Ovary (tissue), 9 donors: ENCODE data around the gene COL6A2. TPM values are rescaled to one million over a fixed set of nuclear protein-coding genes. Genes with fewer than 3 reads are reported as not detected.

Experiments used
- DNase-seq, 5 donors: peaks; one replicate each; pipeline ENCODE4 v3.0.0-alpha.2; 2019 to 2020
- H3K27ac ChIP-seq, 2 donors: fragments of 200-600 bp; one replicate each; pipeline versions ENCODE4 v1.5.1 to v1.8.0; 2019 to 2022
- H3K27me3 ChIP-seq: fragments of 200-600 bp; one replicate; pipeline ENCODE4 v1.8.0; 2022
- H3K36me3 ChIP-seq: fragments of 200-600 bp; sonication (generic); one replicate; pipeline ENCODE4 v1.5.1; 2019
- H3K4me1 ChIP-seq: one replicate; pipeline ENCODE4 v1.8.1; 2013; ENCODE audit warnings: mild to moderate bottlenecking, moderate library complexity; ENCODE audit not compliant: insufficient read depth
- H3K4me3 ChIP-seq: fragments of 200-600 bp; sonication (generic); one replicate; pipeline ENCODE4 v1.5.1; 2017
- H3K9me3 ChIP-seq, 2 donors: fragments of 200-600 bp in 1 of 2; sonication (generic) in 1 of 2; one replicate each; pipeline versions ENCODE4 v1.5.1 to v1.8.1; 2013 to 2019; ENCODE audit warnings: mild to moderate bottlenecking in 1 of 2, moderate library complexity in 1 of 2
- EP300 ChIP-seq: sonication (generic); formaldehyde crosslinking; IDR thresholded peaks from one replicate; pipeline ENCODE4 v1.6.1; 2017; ENCODE audit warnings: antibody characterized with exemption
- POLR2A ChIP-seq: fragments of 450-650 bp; IDR thresholded peaks from one replicate; pipeline ENCODE4 v1.6.1; 2017; ENCODE audit warnings: antibody characterized with exemption, mild to moderate bottlenecking, moderate library complexity
- WGBS, 3 donors: extraction: QIAGEN DNeasy Blood & Tissue Kit in 1 of 3; methylation state at CpG; one replicate each; pipeline versions ENCODE4 v1.1.5 to v1.1.7; 2013 to 2017; 5-methylcytosine and 5-hydroxymethylcytosine counted together
- intact Hi-C, 4 donors: fragments of 100-400 bp; cut with DNase I; formaldehyde crosslinking; loops; one replicate each; pipeline versions ENCODE4 v1.11.0 to v1.15.1; 2022 to 2023
- polyA plus RNA-seq, 2 donors: library from polyadenylated mRNA; stranded (reverse); fragments of 200-250 nt in 1 of 2; fragments of 350-450 nt in 1 of 2; fragmentation: Illumina TruSeq in 1 of 2; extraction: RNeasy Lipid Tissue Mini Kit (QIAGEN cat#74804) in 1 of 2; gene quantifications; one replicate each; pipeline ENCODE4 v1.2.3, GENCODE V29; 2013 to 2014
- total RNA-seq, 7 donors: library from RNA; depleted of rRNA in 2 of 7; stranded (reverse); fragments of >200 nt in 2 of 7; fragmentation: NEBNext Ultra II Directional in 3 of 7; extraction: Animal tissue kit (Norgen Biotek cat#: 25700) in 3 of 7; gene quantifications; one replicate each; pipeline versions ENCODE4 v1.1.0 to v1.2.4, GENCODE V29; 2016 to 2023
- TF ChIP-seq, protein P1 (sequence below), 3 donors: fragments of 450-650 bp in 2 of 3; fragments of 200-600 bp in 1 of 3; IDR thresholded peaks; one replicate each; pipeline versions ENCODE4 v1.5.1 to v1.8.0; 2016 to 2022; ENCODE audit warnings: antibody characterized with exemption in 3 of 3, mild to moderate bottlenecking in 1 of 3
- donor health status: DM: no; HTN: no; CAD: no; lungs with moderate emphysema.
- donor health status: DM: no; HTN: no; CAD: no.
- donor health status: Bipolar disorder and iron deficiency.
- donor health status: DM: yes; HTN: yes; CAD: no.
- donor health status: DM: no; HTN: no; CAD: no.
- donor health status: DM: yes; HTN: yes; CAD: no.

Gene COL6A2
- total and polyA plus RNA-seq, 9 donors, result 50.9 to 1,092 (median 818) TPM

DNA sequence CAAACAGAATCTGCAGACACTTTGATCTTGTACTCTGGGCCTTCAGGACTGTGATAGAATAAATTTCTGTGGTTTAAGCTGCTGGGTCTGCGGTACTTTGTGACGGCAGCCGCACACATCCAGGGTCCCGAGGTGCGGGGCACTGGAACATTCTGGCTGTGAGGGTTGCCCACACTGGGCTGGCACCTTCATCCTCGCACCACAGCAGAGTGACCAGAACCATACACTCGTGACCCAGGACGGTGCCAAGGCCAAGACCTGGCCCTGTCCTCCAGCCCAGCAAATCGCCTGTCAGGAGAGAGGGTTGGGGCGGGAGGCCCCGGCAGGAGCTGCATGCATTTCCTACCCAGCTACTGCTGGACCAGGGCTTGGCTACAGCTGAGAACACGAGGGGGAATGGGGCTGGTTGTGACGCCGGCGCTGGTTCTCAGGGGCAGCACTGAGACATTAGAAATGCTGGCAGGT, 60.1 kb downstream of the COL6A2 start:
- WGBS, 3 donors, result 89 to 90% (median 90%) methylated on average over 15 of the region's 15 CpGs
- no peak overlapping the region for H3K27ac ChIP-seq
- intact Hi-C loops, result loop anchor here in 1 of 4 donors (10.0 kb wide), 1 partner anchor 67 kb away; the partner anchor contains the start of gene LSS
- DNase-seq, result peak in 2 of 5 donors; percentile 7 to 26
- no peaks in the 10 kb centered on the region for H3K27me3 ChIP-seq
- H3K9me3 ChIP-seq, result no peaks in the 10 kb centered on the region
- peaks cover 5% of the 10 kb centered on the region for H3K4me1 ChIP-seq
- TF ChIP-seq EP300, result no peak
- no peak for TF ChIP-seq POLR2A
- no peaks in the 10 kb centered on the region for H3K36me3 ChIP-seq
- H3K4me3 ChIP-seq, result no peak overlapping the region

DNA sequence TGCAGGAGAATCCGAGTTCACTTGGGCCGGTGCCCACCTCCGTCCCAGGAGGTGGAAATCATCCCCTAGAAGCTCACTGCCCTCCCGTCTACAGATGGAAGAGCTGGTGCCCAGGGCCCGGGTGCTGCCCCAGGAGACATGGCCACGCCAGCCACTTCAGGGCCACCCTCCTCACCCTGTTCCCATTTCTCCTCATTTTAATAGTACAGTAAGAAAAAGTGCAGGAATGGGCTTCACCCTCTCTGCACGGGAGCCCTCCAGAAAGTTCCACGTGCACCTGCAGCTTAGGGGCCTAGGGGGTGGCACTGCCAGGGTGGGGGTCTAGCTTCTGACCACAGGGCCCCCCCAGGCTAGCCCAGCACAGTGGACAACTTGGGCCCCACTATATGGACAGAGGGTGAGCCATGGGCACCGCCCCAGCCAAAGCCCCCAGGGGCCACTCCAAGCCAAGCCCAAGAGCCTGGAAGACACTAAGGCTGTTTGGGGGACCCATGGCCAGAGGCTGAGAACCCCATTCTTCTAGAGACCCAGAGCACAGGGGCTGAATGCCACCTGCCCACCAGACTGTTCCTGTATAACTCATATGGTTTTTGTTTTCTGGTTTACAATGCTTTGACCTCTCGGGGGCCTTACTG, 60.9 kb downstream of the COL6A2 start:
- Histone ChIP-seq H3K27me3 (no peaks in the 10 kb centered on the region), H3K4me3 (no peak overlapping the region), H3K27ac (no peak overlapping the region), H3K4me1 (no peaks in the 10 kb centered on the region), H3K9me3 (no peaks in the 10 kb centered on the region), H3K36me3 (no peaks in the 10 kb centered on the region)
- intact Hi-C loops, result loop anchor here in 1 of 4 donors (10.0 kb wide), 1 partner anchor 66 kb away; the partner anchor contains the start of gene LSS
- DNase-seq, result peak in 3 of 5 donors; percentile 12 to 28 (median 13)
- TF ChIP-seq, protein P1, sequence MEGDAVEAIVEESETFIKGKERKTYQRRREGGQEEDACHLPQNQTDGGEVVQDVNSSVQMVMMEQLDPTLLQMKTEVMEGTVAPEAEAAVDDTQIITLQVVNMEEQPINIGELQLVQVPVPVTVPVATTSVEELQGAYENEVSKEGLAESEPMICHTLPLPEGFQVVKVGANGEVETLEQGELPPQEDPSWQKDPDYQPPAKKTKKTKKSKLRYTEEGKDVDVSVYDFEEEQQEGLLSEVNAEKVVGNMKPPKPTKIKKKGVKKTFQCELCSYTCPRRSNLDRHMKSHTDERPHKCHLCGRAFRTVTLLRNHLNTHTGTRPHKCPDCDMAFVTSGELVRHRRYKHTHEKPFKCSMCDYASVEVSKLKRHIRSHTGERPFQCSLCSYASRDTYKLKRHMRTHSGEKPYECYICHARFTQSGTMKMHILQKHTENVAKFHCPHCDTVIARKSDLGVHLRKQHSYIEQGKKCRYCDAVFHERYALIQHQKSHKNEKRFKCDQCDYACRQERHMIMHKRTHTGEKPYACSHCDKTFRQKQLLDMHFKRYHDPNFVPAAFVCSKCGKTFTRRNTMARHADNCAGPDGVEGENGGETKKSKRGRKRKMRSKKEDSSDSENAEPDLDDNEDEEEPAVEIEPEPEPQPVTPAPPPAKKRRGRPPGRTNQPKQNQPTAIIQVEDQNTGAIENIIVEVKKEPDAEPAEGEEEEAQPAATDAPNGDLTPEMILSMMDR (IDR thresholded peaks at IDR 0.05), result no peak
- no peak for TF ChIP-seq POLR2A
- no peak for TF ChIP-seq EP300
- WGBS, 3 donors, result 90 to 93% (median 92%) methylated on average over 10 of the region's 10 CpGs

- Histone ChIP-seq H3K4me3 (no peak overlapping the region), H3K4me1 (no peaks in the 10 kb centered on the region), H3K36me3 (no peaks in the 10 kb centered on the region), H3K27ac (no peak overlapping the region), H3K9me3 (no peaks in the 10 kb centered on the region), H3K27me3 (no peaks in the 10 kb centered on the region)
- 94 to 96% (median 96%) methylated on average over 12 of the region's 12 CpGs for WGBS, 3 donors
- TF ChIP-seq, protein P1 (IDR thresholded peaks at IDR 0.05), result no peak
- no peak for TF ChIP-seq POLR2A
- TF ChIP-seq EP300, result no peak
- intact Hi-C loops, result loop anchor here in 1 of 4 donors (10.0 kb wide), 1 partner anchor 65 kb away; the partner anchor contains the start of gene LSS
- peak in 2 of 5 donors; percentile 9 to 20 for DNase-seq
Observed at GRCh38 chr21:46159390-46159789, 61.5 kb downstream of the COL6A2 start.

GRCh38 chr21:46159841-46160656, 62.1 kb downstream of the COL6A2 start:
- Histone ChIP-seq H3K4me3 (no peak overlapping the region), H3K9me3 (no peaks in the 10 kb centered on the region), H3K27ac (no peak overlapping the region), H3K36me3 (no peaks in the 10 kb centered on the region), H3K4me1 (no peaks in the 10 kb centered on the region), H3K27me3 (no peaks in the 10 kb centered on the region)
- WGBS, 3 donors, result 91 to 95% (median 92%) methylated on average over 29 to 32 of the region's 32 CpGs
- intact Hi-C loops, result loop anchor here in 1 of 4 donors (10.0 kb wide), 1 partner anchor 65 kb away; the partner anchor contains the start of gene LSS
- DNase-seq, result peak in 3 of 5 donors; percentile 17 to 24 (median 21)
- TF ChIP-seq POLR2A (no peak), EP300 (no peak)
- TF ChIP-seq, protein P1 (IDR thresholded peaks at IDR 0.05), result no peak
